Stimulated activated CD8-positive, alpha-beta memory T cell treated with anti-CD3 and anti-CD28 coated beads, Interleukin-15, amount 100 ng/mL, for 24 hours (primary cell): Measurements from ENCODE around the gene MRPL14.

ENCODE experiments used
- DNase-seq: peaks from one replicate; pipeline ENCODE4 v3.0.0-alpha.2; 2020; ENCODE audit warnings: low read depth

The MRPL14 gene

GRCh38 chr6:44064948-44065272, 62.3 kb downstream of the MRPL14 start:
- DNase-seq = no peak

GRCh38 chr6:44064089-44064947, 62.9 kb downstream of the MRPL14 start:
- DNase-seq = no peak

GRCh38 chr6:44063561-44064059, 63.6 kb downstream of the MRPL14 start:
- no peak for DNase-seq
